ENCODE results near the gene PAX2. TPM values are rescaled to one million over a fixed set of nuclear protein-coding genes. Genes with fewer than 3 reads are reported as not detected.

PAX2 gene
- total RNA-seq, 1 experiment from 2014 or later: not detected

GRCh38 chr10:100816671-100817070 lies 71.3 kb downstream of the PAX2 start:
- Histone ChIP-seq H3K36me3 (ENCODE audit: low read depth) (no peaks in the 10 kb centered on the region), H3K9me2 (ENCODE audit: insufficient read depth) (no peaks in the 10 kb centered on the region), H3K9me3 (ENCODE audit: insufficient read depth, low read depth) (no peaks in the 10 kb centered on the region), H3K79me2 (ENCODE audit: low read depth) (no peaks in the 10 kb centered on the region), H3K4me3 (no peak overlapping the region), H3K4me1 (replicated peaks; ENCODE audit: insufficient read depth) (no peaks in the 10 kb centered on the region), H3K4me2 (no peak overlapping the region), H3F3A (ENCODE audit: insufficient read depth, low read depth) (no peaks in the 10 kb centered on the region), H4K20me1 (ENCODE audit: insufficient read depth) (no peaks in the 10 kb centered on the region), H3K27ac (no peak overlapping the region), H3K27me3 (ENCODE audit: insufficient read depth, low read depth) (peaks cover 95% of the 10 kb centered on the region), H2AFZ (no peak overlapping the region)
- intact Hi-C loops (cut with micrococcal nuclease; ENCODE audit: unreplicated experiment): no loop called here
- ChIA-PET CTCF (no interaction called here), POLR2A (ENCODE audit: unreplicated experiment) (no interaction called here)
- no peak for DNase-seq
- no TSS peak for BruUV-seq (replicated peaks)
- TF ChIP-seq CTCF (conservative IDR thresholded peaks at IDR 0.05) (no peak), EZH2 (IDR thresholded peaks at IDR 0.05; ENCODE audit: low read depth) (no peak)

GRCh38 chr10:100817268-100817839 lies 72.0 kb downstream of the PAX2 start:
- Histone ChIP-seq H3K4me3 (no peak overlapping the region), H3K4me1 (replicated peaks; ENCODE audit: insufficient read depth) (no peaks in the 10 kb centered on the region), H3K4me2 (no peak overlapping the region), H3F3A (ENCODE audit: insufficient read depth, low read depth) (no peaks in the 10 kb centered on the region), H3K9me3 (ENCODE audit: insufficient read depth, low read depth) (no peaks in the 10 kb centered on the region), H2AFZ (no peak overlapping the region), H3K9me2 (ENCODE audit: insufficient read depth) (no peaks in the 10 kb centered on the region), H3K27me3 (ENCODE audit: insufficient read depth, low read depth) (peaks cover 90% of the 10 kb centered on the region), H3K36me3 (ENCODE audit: low read depth) (no peaks in the 10 kb centered on the region), H3K27ac (no peak overlapping the region), H4K20me1 (ENCODE audit: insufficient read depth) (no peaks in the 10 kb centered on the region), H3K79me2 (ENCODE audit: low read depth) (no peaks in the 10 kb centered on the region)
- ChIA-PET CTCF (no interaction called here), POLR2A (ENCODE audit: unreplicated experiment) (no interaction called here)
- BruUV-seq (replicated peaks): no TSS peak
- DNase-seq: no peak
- intact Hi-C loops (cut with micrococcal nuclease; ENCODE audit: unreplicated experiment): no loop called here
- TF ChIP-seq EZH2 (IDR thresholded peaks at IDR 0.05; ENCODE audit: low read depth): no peak
- TF ChIP-seq CTCF (conservative IDR thresholded peaks at IDR 0.05): no peak

GRCh38 chr10:100819424-100819823 lies 74.0 kb downstream of the PAX2 start:
- Histone ChIP-seq H3F3A (ENCODE audit: insufficient read depth, low read depth) (no peaks in the 10 kb centered on the region), H3K27ac (no peak overlapping the region), H3K4me2 (no peak overlapping the region), H3K9me3 (ENCODE audit: insufficient read depth, low read depth) (no peaks in the 10 kb centered on the region), H3K4me3 (no peak overlapping the region), H2AFZ (no peak overlapping the region), H4K20me1 (ENCODE audit: insufficient read depth) (no peaks in the 10 kb centered on the region), H3K27me3 (ENCODE audit: insufficient read depth, low read depth) (peaks cover 72% of the 10 kb centered on the region), H3K9me2 (ENCODE audit: insufficient read depth) (no peaks in the 10 kb centered on the region), H3K36me3 (ENCODE audit: low read depth) (no peaks in the 10 kb centered on the region), H3K79me2 (ENCODE audit: low read depth) (no peaks in the 10 kb centered on the region), H3K4me1 (replicated peaks; ENCODE audit: insufficient read depth) (no peaks in the 10 kb centered on the region)
- ChIA-PET CTCF (no interaction called here), POLR2A (ENCODE audit: unreplicated experiment) (no interaction called here)
- TF ChIP-seq CTCF (conservative IDR thresholded peaks at IDR 0.05): no peak
- DNase-seq: no peak
- intact Hi-C loops (cut with micrococcal nuclease; ENCODE audit: unreplicated experiment): no loop called here
- no TSS peak for BruUV-seq (replicated peaks)

All from PC-9 (cell line).